Kidney (tissue), 14 donors: ENCODE measurements around the gene TMEM40. TPM values are rescaled to one million over a fixed set of nuclear protein-coding genes. Genes with fewer than 3 reads are reported as not detected.
A peak's percentile ranks its signal among the peaks of the same experiment; 100 is the strongest.

Source experiments
- DNase-seq, 5 donors: peaks; one replicate each; pipeline ENCODE4 v3.0.0-alpha.2; 2013 to 2020
- FAIRE-seq: peaks from 2 replicates; lab custom pipeline; 2012; peaks lifted over from hg19 to GRCh38; lab: Jason Lieb, UNC
- H3K27ac ChIP-seq, 2 donors: one replicate each; pipeline ENCODE4 v1.7.0; 2013; ENCODE audit warnings: low read depth in 2 of 2, low read length in 2 of 2, inconsistent platforms in 1 of 2
- H3K27me3 ChIP-seq: one replicate; pipeline ENCODE4 v1.7.1; 2013; ENCODE audit warnings: low read length, inconsistent platforms; ENCODE audit not compliant: control insufficient read depth, insufficient read depth
- H3K36me3 ChIP-seq, 3 donors: one replicate each; pipeline versions ENCODE4 v1.7.0 to v1.7.1; 2013; ENCODE audit warnings: low read length in 3 of 3, control low read depth in 1 of 3, inconsistent platforms in 1 of 3; ENCODE audit not compliant: insufficient read depth in 3 of 3, control insufficient read depth in 2 of 3
- H3K4me1 ChIP-seq, 3 donors: one replicate each; pipeline versions ENCODE4 v1.7.0 to v1.7.1; 2013; ENCODE audit warnings: low read length in 3 of 3, inconsistent platforms in 1 of 3, low read depth in 1 of 3; ENCODE audit not compliant: control insufficient read depth in 2 of 3, insufficient read depth in 2 of 3
- H3K4me3 ChIP-seq, 3 donors: one replicate each; pipeline versions ENCODE4 v1.7.0 to v1.8.1; 2013; ENCODE audit warnings: low read length in 3 of 3, control low read depth in 1 of 3, inconsistent platforms in 1 of 3
- H3K9ac ChIP-seq, 3 donors: one replicate each; pipeline versions ENCODE4 v1.7.0 to v1.7.1; 2013; ENCODE audit warnings: low read length in 3 of 3, control low read depth in 1 of 3, inconsistent platforms in 1 of 3
- H3K9me3 ChIP-seq, 3 donors: one replicate each; pipeline versions ENCODE4 v1.7.0 to v1.7.1; 2013; ENCODE audit warnings: low read length in 3 of 3, control low read depth in 1 of 3, inconsistent platforms in 1 of 3; ENCODE audit not compliant: control insufficient read depth in 2 of 3, insufficient read depth in 1 of 3
- CTCF ChIP-seq: IDR thresholded peaks from 3 replicates; pipeline ENCODE4 v1.5.1; 2012; ENCODE audit warnings: mild to moderate bottlenecking, moderate library complexity, borderline replicate concordance; ENCODE audit not compliant: insufficient read depth; ENCODE audit errors: extremely low read depth
- intact Hi-C: fragments of 100-400 bp; cut with DNase I; formaldehyde crosslinking; loops from one replicate; pipeline ENCODE4 v1.11.1; 2022
- polyA plus RNA-seq: library from polyadenylated mRNA; stranded (reverse); fragments of 350-450 nt; fragmentation: Illumina TruSeq; extraction: RNeasy Lipid Tissue Mini Kit (QIAGEN cat#74804); gene quantifications from one replicate; pipeline ENCODE4 v1.2.3, GENCODE V29; 2014; ENCODE audit warnings: low read depth, low replicate concordance; ENCODE audit not compliant: insufficient read depth
- total RNA-seq: library from RNA; stranded (reverse); fragmentation: NEBNext Ultra II Directional; extraction: Animal tissue kit (Norgen Biotek cat#: 25700); gene quantifications from one replicate; pipeline ENCODE4 v1.2.1, GENCODE V29; 2021
- donor health status: control.
- donor health status: control.
- donor health status: control.
- donor health status: control.
- donor health status: control.
- donor health status: DM: yes; HTN: yes; CAD: no.
- donor health status: Normal renal cell carcinoma (clear cell type).

The TMEM40 gene
- total and polyA plus RNA-seq, 2 donors from 2014 or later: 0.52 TPM; not detected in 1

GRCh38 chr3:12807066-12807465, 48.0 kb upstream of the TMEM40 start:
- Histone ChIP-seq H3K9ac (no peak overlapping the region), H3K27ac (no peak overlapping the region), H3K36me3 (peaks cover 0 to 9% (median 0%) of the 10 kb centered on the region in 3 donors), H3K4me3 (no peak overlapping the region), H3K27me3 (no peaks in the 10 kb centered on the region), H3K9me3 (no peaks in the 10 kb centered on the region), H3K4me1 (peaks cover 3 to 4% (median 3%) of the 10 kb centered on the region in 3 donors)
- FAIRE-seq (no peak), DNase-seq (peak in 1 of 5 donors; percentile 39)
- TF ChIP-seq CTCF: no peak
- intact Hi-C loops: no loop called here

- Histone ChIP-seq H3K9ac (no peak overlapping the region), H3K4me1 (peaks cover 0 to 6% (median 0%) of the 10 kb centered on the region in 3 donors), H3K9me3 (no peaks in the 10 kb centered on the region), H3K27me3 (no peaks in the 10 kb centered on the region), H3K36me3 (peaks cover 0 to 9% (median 0%) of the 10 kb centered on the region in 3 donors), H3K4me3 (no peak overlapping the region), H3K27ac (no peak overlapping the region)
- TF ChIP-seq CTCF: no peak
- intact Hi-C loops: no loop called here
- DNase-seq: no peak
- FAIRE-seq: no peak
Observed at GRCh38 chr3:12803371-12803770, 44.3 kb upstream of the TMEM40 start.

GRCh38 chr3:12799525-12800440, 40.7 kb upstream of the TMEM40 start:
- no peak overlapping the region for H3K9ac ChIP-seq
- peaks cover 0 to 11% (median 0%) of the 10 kb centered on the region in 3 donors for H3K4me1 ChIP-seq
- no peak for DNase-seq
- no peak for TF ChIP-seq CTCF
- no peaks in the 10 kb centered on the region for H3K27me3 ChIP-seq
- intact Hi-C loops: no loop called here
- no peaks in the 10 kb centered on the region for H3K9me3 ChIP-seq
- H3K36me3 ChIP-seq: peaks cover 0 to 5% (median 0%) of the 10 kb centered on the region in 3 donors
- no peak for FAIRE-seq
- no peak overlapping the region for H3K27ac ChIP-seq
- H3K4me3 ChIP-seq: no peak overlapping the region
